C4-2B (cell line): ENCODE measurements around the gene UCHL3.
"Not testable (repeated sequence)": the region's sequence is repeated elsewhere in the genome, so short reads cannot be mapped to it uniquely, and the experiment has no call there.

Source experiments
- H3K27ac ChIP-seq: fragments of 450-650 bp; 2 replicates; pipeline ENCODE4 v1.5.1; 2017
- ZFX ChIP-seq: fragments of 450-650 bp; IDR thresholded peaks from 2 replicates; pipeline ENCODE4 v1.6.1; 2017
- TF ChIP-seq, protein P1 (sequence below): fragments of 450-650 bp; conservative IDR thresholded peaks from 2 replicates; pipeline ENCODE4 v1.5.1; 2017; ENCODE audit warnings: mild to moderate bottlenecking

The UCHL3 gene

GRCh38 chr13:75537401-75538365, 11.9 kb upstream of the UCHL3 start, which contains the start of gene COMMD6:
Gene COMMD6 (minus strand): TSS chr13:75537841. CDS start chr13:75537805, 36 bp downstream.
- TF ChIP-seq, protein P1, sequence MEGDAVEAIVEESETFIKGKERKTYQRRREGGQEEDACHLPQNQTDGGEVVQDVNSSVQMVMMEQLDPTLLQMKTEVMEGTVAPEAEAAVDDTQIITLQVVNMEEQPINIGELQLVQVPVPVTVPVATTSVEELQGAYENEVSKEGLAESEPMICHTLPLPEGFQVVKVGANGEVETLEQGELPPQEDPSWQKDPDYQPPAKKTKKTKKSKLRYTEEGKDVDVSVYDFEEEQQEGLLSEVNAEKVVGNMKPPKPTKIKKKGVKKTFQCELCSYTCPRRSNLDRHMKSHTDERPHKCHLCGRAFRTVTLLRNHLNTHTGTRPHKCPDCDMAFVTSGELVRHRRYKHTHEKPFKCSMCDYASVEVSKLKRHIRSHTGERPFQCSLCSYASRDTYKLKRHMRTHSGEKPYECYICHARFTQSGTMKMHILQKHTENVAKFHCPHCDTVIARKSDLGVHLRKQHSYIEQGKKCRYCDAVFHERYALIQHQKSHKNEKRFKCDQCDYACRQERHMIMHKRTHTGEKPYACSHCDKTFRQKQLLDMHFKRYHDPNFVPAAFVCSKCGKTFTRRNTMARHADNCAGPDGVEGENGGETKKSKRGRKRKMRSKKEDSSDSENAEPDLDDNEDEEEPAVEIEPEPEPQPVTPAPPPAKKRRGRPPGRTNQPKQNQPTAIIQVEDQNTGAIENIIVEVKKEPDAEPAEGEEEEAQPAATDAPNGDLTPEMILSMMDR, result no peak; the same call in 1 of the 2 replicates
- TF ChIP-seq ZFX, result peak; percentile 38; the same call in 1 of the 2 replicates
- H3K27ac ChIP-seq, result peak within 1 kb of the TSS; percentile 77

GRCh38 chr13:75541287-75541686, 8.3 kb upstream of the UCHL3 start:
- TF ChIP-seq, protein P1, result no peak
- no peak for TF ChIP-seq ZFX
- H3K27ac ChIP-seq, result no peak overlapping the region

GRCh38 chr13:75541961-75542360, 7.6 kb upstream of the UCHL3 start:
- TF ChIP-seq, protein P1, result no peak
- no peak for TF ChIP-seq ZFX
- H3K27ac ChIP-seq, result no peak overlapping the region

DNA sequence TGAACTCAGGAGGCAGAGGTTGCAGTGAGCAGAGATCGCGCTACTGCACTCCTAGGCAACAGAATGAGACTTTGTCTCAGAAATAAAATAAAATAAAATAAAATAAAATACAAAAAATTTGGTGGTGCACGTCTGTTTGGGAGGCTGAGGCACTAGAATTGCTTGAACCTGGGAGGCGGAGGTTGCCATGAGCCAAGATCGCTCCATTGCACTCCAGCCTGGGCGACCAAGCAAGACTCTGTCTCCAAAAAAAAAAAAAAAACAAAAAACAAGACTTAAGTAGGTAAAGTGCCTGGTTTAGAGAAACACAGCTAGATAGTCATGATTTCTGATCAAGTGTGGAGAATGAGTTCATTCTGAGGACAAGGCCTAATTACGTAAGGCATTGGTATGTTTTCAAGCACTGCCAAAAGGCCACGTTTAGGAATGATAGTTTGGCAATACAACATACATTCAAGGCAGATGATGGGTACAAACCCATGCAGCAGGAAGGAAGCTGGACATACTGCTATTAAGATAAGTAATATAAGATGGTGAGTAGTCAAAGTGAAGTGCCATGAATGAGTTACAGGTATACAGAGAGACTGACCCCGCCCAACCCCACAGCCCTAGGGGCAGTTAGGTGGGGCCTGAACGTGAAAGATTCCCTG, 4.8 kb upstream of the UCHL3 start:
- TF ChIP-seq ZFX, result no peak
- TF ChIP-seq, protein P1, result no peak
- H3K27ac ChIP-seq, result no peak overlapping the region

DNA sequence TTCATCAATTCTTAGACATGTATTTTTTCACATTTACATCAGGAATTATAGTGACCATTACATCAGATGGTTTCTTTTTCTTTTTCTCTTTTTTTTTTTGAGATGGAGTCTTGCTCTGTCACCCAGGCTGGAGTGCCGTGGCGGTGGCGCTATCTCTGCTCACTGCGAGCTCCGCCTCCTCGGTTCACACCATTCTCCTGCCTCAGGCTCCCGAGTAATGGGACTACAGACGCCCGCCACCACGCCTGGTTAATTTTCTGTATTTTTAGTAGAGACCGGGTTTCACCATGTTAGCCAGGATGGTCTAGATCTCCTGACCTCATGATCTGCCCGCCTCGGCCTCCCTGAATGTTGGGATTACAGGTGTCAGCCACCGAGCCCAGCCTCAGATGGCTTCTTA, 4.2 kb upstream of the UCHL3 start:
- not testable (repeated sequence) for H3K27ac ChIP-seq

GRCh38 chr13:75547917-75548316, 1.7 kb upstream of the UCHL3 start:
- no peak overlapping the region for H3K27ac ChIP-seq
- no peak for TF ChIP-seq ZFX
- TF ChIP-seq, protein P1, result no peak

GRCh38 chr13:75550159-75550567, 572 bp downstream of the UCHL3 start:
- peak overlapping the region; percentile 79 for H3K27ac ChIP-seq
- TF ChIP-seq ZFX, result no peak
- TF ChIP-seq, protein P1, result no peak
